Measurements from ENCODE around the gene SNCG. TPM values are rescaled to one million over a fixed set of nuclear protein-coding genes. Genes with fewer than 3 reads are reported as not detected.
"Not testable (repeated sequence)": the region's sequence is repeated elsewhere in the genome, so short reads cannot be mapped to it uniquely, and the experiment has no call there.

Gene SNCG
- total and polyA plus RNA-seq, 9 donors: 4.4 to 11.7 (median 5.9) TPM

- Histone ChIP-seq H3K4me1 (ENCODE audit: control insufficient read depth, insufficient read depth, low read length) (peaks cover 21% of the 10 kb centered on the region), H3K36me3 (ENCODE audit: control insufficient read depth, insufficient read depth, low read length) (no peaks in the 10 kb centered on the region), H3K9me3 (replicated peaks; ENCODE audit: control insufficient read depth, low read depth, low read length) (no peaks in the 10 kb centered on the region), H3K4me3 (ENCODE audit: low read length) (no peak overlapping the region), H3K27ac (ENCODE audit: low read length) (no peak overlapping the region), H3K27me3 (ENCODE audit: control insufficient read depth, insufficient read depth, low read length) (peaks cover 3% of the 10 kb centered on the region)
- DNase-seq: no peak
- WGBS (ENCODE audit: insufficient coverage): 92% methylated on average over 4 of the region's 4 CpGs
These were observed 14.4 kb upstream of the SNCG start for GRCh38 chr10:86944031-86944419.

- Histone ChIP-seq H3K27me3 (ENCODE audit: control insufficient read depth, insufficient read depth, low read length) (peaks cover 3% of the 10 kb centered on the region), H3K4me3 (ENCODE audit: low read length) (no peak overlapping the region), H3K4me1 (ENCODE audit: control insufficient read depth, insufficient read depth, low read length) (peaks cover 21% of the 10 kb centered on the region), H3K9me3 (replicated peaks; ENCODE audit: control insufficient read depth, low read depth, low read length) (no peaks in the 10 kb centered on the region), H3K36me3 (ENCODE audit: control insufficient read depth, insufficient read depth, low read length) (no peaks in the 10 kb centered on the region), H3K27ac (ENCODE audit: low read length) (no peak overlapping the region)
- peak; percentile 20 for DNase-seq
These were observed 13.9 kb upstream of the SNCG start for GRCh38 chr10:86944471-86944870.

- 74% methylated on average over 3 of the region's 3 CpGs for WGBS (ENCODE audit: insufficient coverage)
- Histone ChIP-seq H3K36me3 (ENCODE audit: control insufficient read depth, insufficient read depth, low read length) (no peaks in the 10 kb centered on the region), H3K4me3 (ENCODE audit: low read length) (no peak overlapping the region), H3K4me1 (ENCODE audit: control insufficient read depth, insufficient read depth, low read length) (peaks cover 19% of the 10 kb centered on the region), H3K9me3 (replicated peaks; ENCODE audit: control insufficient read depth, low read depth, low read length) (no peaks in the 10 kb centered on the region), H3K27me3 (ENCODE audit: control insufficient read depth, insufficient read depth, low read length) (peaks cover 3% of the 10 kb centered on the region), H3K27ac (ENCODE audit: low read length) (no peak overlapping the region)
- no peak for DNase-seq
These were observed 13.5 kb upstream of the SNCG start for GRCh38 chr10:86944907-86945306.

- WGBS (ENCODE audit: insufficient coverage): 40% methylated on average over 14 of the region's 18 CpGs
- H3K4me3 ChIP-seq (ENCODE audit: low read length): no peak overlapping the region
- H3K9me3 ChIP-seq (replicated peaks; ENCODE audit: control insufficient read depth, low read depth, low read length): no peaks in the 10 kb centered on the region
- peaks cover 19% of the 10 kb centered on the region for H3K4me1 ChIP-seq (ENCODE audit: control insufficient read depth, insufficient read depth, low read length)
- DNase-seq: peak; percentile 70
- H3K27ac ChIP-seq (ENCODE audit: low read length): no peak overlapping the region
- H3K27me3 ChIP-seq (ENCODE audit: control insufficient read depth, insufficient read depth, low read length): peaks cover 3% of the 10 kb centered on the region
- H3K36me3 ChIP-seq (ENCODE audit: control insufficient read depth, insufficient read depth, low read length): no peaks in the 10 kb centered on the region
These were observed 12.8 kb upstream of the SNCG start for GRCh38 chr10:86945361-86946212.

GRCh38 chr10:86946213-86947155 is 11.9 kb upstream of the SNCG start:
- DNase-seq: peak; percentile 54
- Histone ChIP-seq H3K27ac (ENCODE audit: low read length) (no peak overlapping the region), H3K4me1 (ENCODE audit: control insufficient read depth, insufficient read depth, low read length) (peaks cover 19% of the 10 kb centered on the region), H3K9me3 (replicated peaks; ENCODE audit: control insufficient read depth, low read depth, low read length) (no peaks in the 10 kb centered on the region), H3K36me3 (ENCODE audit: control insufficient read depth, insufficient read depth, low read length) (no peaks in the 10 kb centered on the region), H3K27me3 (ENCODE audit: control insufficient read depth, insufficient read depth, low read length) (peaks cover 3% of the 10 kb centered on the region), H3K4me3 (ENCODE audit: low read length) (no peak overlapping the region)
- WGBS (ENCODE audit: insufficient coverage): 79% methylated on average over 13 of the region's 13 CpGs

- not testable (repeated sequence) for DNase-seq; H3K27me3 ChIP-seq (ENCODE audit: control insufficient read depth, insufficient read depth, low read length); H3K36me3 ChIP-seq (ENCODE audit: control insufficient read depth, insufficient read depth, low read length); H3K9me3 ChIP-seq (replicated peaks; ENCODE audit: control insufficient read depth, low read depth, low read length); H3K4me3 ChIP-seq (ENCODE audit: low read length); H3K27ac ChIP-seq (ENCODE audit: low read length)
- peaks cover 19% of the 10 kb centered on the region for H3K4me1 ChIP-seq (ENCODE audit: control insufficient read depth, insufficient read depth, low read length)
- no CpG with 5 or more reads among the region's 4 CpGs for WGBS (ENCODE audit: insufficient coverage)
These were observed 10.6 kb upstream of the SNCG start for GRCh38 chr10:86947806-86948205.

GRCh38 chr10:86950349-86950748 is 8.1 kb upstream of the SNCG start:
- Histone ChIP-seq H3K36me3 (ENCODE audit: control insufficient read depth, insufficient read depth, low read length) (no peaks in the 10 kb centered on the region), H3K27ac (ENCODE audit: low read length) (no peak overlapping the region), H3K27me3 (ENCODE audit: control insufficient read depth, insufficient read depth, low read length) (no peaks in the 10 kb centered on the region), H3K4me3 (ENCODE audit: low read length) (no peak overlapping the region), H3K4me1 (ENCODE audit: control insufficient read depth, insufficient read depth, low read length) (peaks cover 30% of the 10 kb centered on the region), H3K9me3 (replicated peaks; ENCODE audit: control insufficient read depth, low read depth, low read length) (peaks cover 5% of the 10 kb centered on the region)
- DNase-seq: no peak
- WGBS (ENCODE audit: insufficient coverage): no CpG with 5 or more reads among the region's 1 CpG

- Histone ChIP-seq H3K36me3 (ENCODE audit: control insufficient read depth, insufficient read depth, low read length) (no peaks in the 10 kb centered on the region), H3K27me3 (ENCODE audit: control insufficient read depth, insufficient read depth, low read length) (no peaks in the 10 kb centered on the region), H3K9me3 (replicated peaks; ENCODE audit: control insufficient read depth, low read depth, low read length) (peaks cover 5% of the 10 kb centered on the region), H3K4me3 (ENCODE audit: low read length) (no peak overlapping the region), H3K27ac (ENCODE audit: low read length) (no peak overlapping the region), H3K4me1 (ENCODE audit: control insufficient read depth, insufficient read depth, low read length) (peaks cover 29% of the 10 kb centered on the region)
- DNase-seq: no peak
These were observed 7.1 kb upstream of the SNCG start for GRCh38 chr10:86951184-86951761.

GRCh38 chr10:86952106-86952505 is 6.3 kb upstream of the SNCG start:
- 95% methylated on average over 5 of the region's 7 CpGs for WGBS (ENCODE audit: insufficient coverage)
- DNase-seq: no peak
- Histone ChIP-seq H3K36me3 (ENCODE audit: control insufficient read depth, insufficient read depth, low read length) (no peaks in the 10 kb centered on the region), H3K4me1 (ENCODE audit: control insufficient read depth, insufficient read depth, low read length) (peaks cover 36% of the 10 kb centered on the region), H3K27me3 (ENCODE audit: control insufficient read depth, insufficient read depth, low read length) (no peaks in the 10 kb centered on the region), H3K27ac (ENCODE audit: low read length) (no peak overlapping the region), H3K9me3 (replicated peaks; ENCODE audit: control insufficient read depth, low read depth, low read length) (peaks cover 5% of the 10 kb centered on the region), H3K4me3 (ENCODE audit: low read length) (no peak overlapping the region)

- not testable (repeated sequence) for H3K4me3 ChIP-seq (ENCODE audit: low read length); H3K36me3 ChIP-seq (ENCODE audit: control insufficient read depth, insufficient read depth, low read length); H3K9me3 ChIP-seq (replicated peaks; ENCODE audit: control insufficient read depth, low read depth, low read length); H3K27me3 ChIP-seq (ENCODE audit: control insufficient read depth, insufficient read depth, low read length); H3K27ac ChIP-seq (ENCODE audit: low read length); DNase-seq
- WGBS (ENCODE audit: insufficient coverage): 96% methylated on average over 5 of the region's 10 CpGs
- H3K4me1 ChIP-seq (ENCODE audit: control insufficient read depth, insufficient read depth, low read length): peaks cover 42% of the 10 kb centered on the region
These were observed 5.7 kb upstream of the SNCG start for GRCh38 chr10:86952697-86953096.
